ENCODE data around the gene EIF4H. TPM values are rescaled to one million over a fixed set of nuclear protein-coding genes. Genes with fewer than 3 reads are reported as not detected.
"Not testable (repeated sequence)": the region's sequence is repeated elsewhere in the genome, so short reads cannot be mapped to it uniquely, and the experiment has no call there.

EIF4H gene
- polyA plus RNA-seq, 2 of the 4 experiments (the other 2 are of a cell fraction) = 361 to 364 TPM

DNA sequence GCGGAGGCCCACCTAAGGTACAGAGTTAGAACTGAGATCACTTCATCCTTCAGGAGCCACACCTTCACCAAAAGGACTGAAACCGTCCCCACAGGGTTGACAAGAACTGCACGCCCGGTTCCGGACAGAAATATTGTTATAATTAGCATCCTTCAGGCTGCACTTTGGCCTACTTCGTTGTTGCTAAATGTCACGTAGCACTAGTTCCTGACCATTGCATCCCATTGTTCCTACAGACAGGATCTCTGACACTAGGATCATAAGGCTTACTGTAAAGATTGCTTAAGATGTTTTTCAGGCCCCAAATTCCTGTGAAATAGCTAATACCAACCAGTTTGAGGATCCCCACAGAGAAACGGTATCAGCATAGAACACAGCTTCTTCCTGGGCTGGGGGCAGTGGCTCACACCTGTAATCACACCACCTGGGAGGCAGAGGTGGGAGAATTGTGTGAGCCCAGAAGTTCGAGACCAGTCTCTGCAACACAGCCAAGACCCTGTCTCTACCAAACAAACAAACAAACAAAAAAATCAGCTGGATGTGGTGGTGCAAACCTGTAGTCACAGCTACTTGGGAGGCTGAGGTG is 18.3 kb upstream of the EIF4H start:
- 79% methylated on average over 9 of the region's 9 CpGs for WGBS (ENCODE audit: missing lambda C conversion rate)

GRCh38 chr7:74157605-74158004 is 16.6 kb upstream of the EIF4H start:
- peak; percentile 60 for TF ChIP-seq ZC3H11A (IDR thresholded peaks at IDR 0.05)
- TF ChIP-seq, protein P1, sequence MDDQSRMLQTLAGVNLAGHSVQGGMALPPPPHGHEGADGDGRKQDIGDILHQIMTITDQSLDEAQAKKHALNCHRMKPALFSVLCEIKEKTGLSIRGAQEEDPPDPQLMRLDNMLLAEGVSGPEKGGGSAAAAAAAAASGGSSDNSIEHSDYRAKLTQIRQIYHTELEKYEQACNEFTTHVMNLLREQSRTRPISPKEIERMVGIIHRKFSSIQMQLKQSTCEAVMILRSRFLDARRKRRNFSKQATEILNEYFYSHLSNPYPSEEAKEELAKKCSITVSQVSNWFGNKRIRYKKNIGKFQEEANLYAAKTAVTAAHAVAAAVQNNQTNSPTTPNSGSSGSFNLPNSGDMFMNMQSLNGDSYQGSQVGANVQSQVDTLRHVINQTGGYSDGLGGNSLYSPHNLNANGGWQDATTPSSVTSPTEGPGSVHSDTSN (IDR thresholded peaks at IDR 0.05) = no peak
- no peak overlapping the region for H3K27ac ChIP-seq
- H3K4me2 ChIP-seq = no peak overlapping the region
- no peak for ATAC-seq
- no peaks in the 10 kb centered on the region for H3K9me3 ChIP-seq
- DNase-seq (ENCODE audit: low read depth in 1 of 2, low spot score in 1 of 2) = no peak
- POLR2A ChIA-PET = no interaction called here
- CTCF ChIA-PET = interaction anchor here (1.1 kb wide), 1 partner anchor 18 kb away, joined by 3 read pairs; no protein-coding TSS in a partner anchor
- no peak overlapping the region for H3K4me3 ChIP-seq
- no peaks in the 10 kb centered on the region for H3K4me1 ChIP-seq
- no peak for FAIRE-seq
- 85% methylated on average over 9 of the region's 9 CpGs for WGBS (ENCODE audit: missing lambda C conversion rate)

More for the DNA sequence above, 18.3 kb upstream of the EIF4H start:
- Histone ChIP-seq H3K27ac (no peak overlapping the region), H3K4me3 (no peak overlapping the region), H3K9me3 (no peaks in the 10 kb centered on the region), H3K4me1 (no peaks in the 10 kb centered on the region), H3K4me2 (no peak overlapping the region)
- CTCF ChIA-PET = interaction anchor here (1.9 kb wide), 1 partner anchor 88 kb away, joined by 5 read pairs; no protein-coding TSS in a partner anchor
- DNase-seq (ENCODE audit: low read depth in 1 of 2, low spot score in 1 of 2) (no peak), FAIRE-seq (no peak), ATAC-seq (no peak)
- no peak for TF ChIP-seq FOSB (CRISPR knock-in tag; IDR thresholded peaks at IDR 0.05)
- POLR2A ChIA-PET = no interaction called here

DNA sequence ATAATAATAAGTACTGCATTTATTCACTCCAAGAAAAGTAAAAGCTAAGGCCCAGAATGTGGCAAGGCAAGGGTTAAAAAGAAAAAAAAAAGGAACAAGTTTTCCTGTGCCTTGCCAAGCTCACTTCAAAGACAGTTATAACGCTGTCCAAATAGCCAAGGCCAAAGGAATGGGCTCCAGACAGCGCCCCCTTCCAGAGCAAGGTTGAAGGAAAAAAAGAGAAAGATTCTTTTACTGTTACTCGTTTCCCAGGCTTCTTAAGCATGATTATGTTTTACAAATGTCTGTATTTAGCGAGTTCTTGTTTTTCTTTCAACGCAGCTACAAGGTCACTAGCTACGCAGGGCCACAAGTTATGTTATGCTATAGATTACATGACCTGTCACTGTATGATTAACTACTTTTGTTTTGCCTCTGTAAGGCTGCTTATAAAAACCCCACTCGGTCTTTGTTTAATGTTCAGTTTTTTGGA is 9.1 kb upstream of the EIF4H start:
- WGBS (ENCODE audit: missing lambda C conversion rate) = 24% methylated on average over 7 of the region's 7 CpGs
- FAIRE-seq = no peak
- Histone ChIP-seq H3K4me1 (0 out of 3 replicates have a peak, but pooled peaks cover 4% of the 10 kb centered on the region), H3K27ac (no peak overlapping the region), H3K4me2 (no peak overlapping the region), H3K4me3 (no peak overlapping the region), H3K9me3 (no peaks in the 10 kb centered on the region)
- ATAC-seq = peak in 1 of 2 experiments; percentile 66; a peak in 3 of 6 replicates
- DNase-seq (ENCODE audit: low read depth in 1 of 2, low spot score in 1 of 2) = peak in 1 of 2 experiments; percentile 48
- TF ChIP-seq, protein P1 (IDR thresholded peaks at IDR 0.05) = no peak
- 0 out of 5 replicates have a peak, but pooled peaks of 1 of the 2 experiments have one; percentile 20 for TF ChIP-seq RAD21 (conservative IDR thresholded peaks at IDR 0.05 in 1 of 2, IDR thresholded peaks at IDR 0.05 in 1 of 2)
- no peak for TF ChIP-seq TFCP2L1 (CRISPR knock-in tag; IDR thresholded peaks at IDR 0.05)
- TF ChIP-seq POLR2A (IDR thresholded peaks at IDR 0.05; ENCODE audit: low read length) = no peak
- TF ChIP-seq MAZ (IDR thresholded peaks at IDR 0.05; ENCODE audit: borderline replicate concordance, low read depth, low read length) = no peak
- TF ChIP-seq ZSCAN20 (CRISPR knock-in tag; IDR thresholded peaks at IDR 0.05) = no peak
- TF ChIP-seq CTCF (IDR thresholded peaks at IDR 0.05) = peak; percentile 38
- no peak for TF ChIP-seq EP300 (IDR thresholded peaks at IDR 0.05)
- TF ChIP-seq HOXA7 (CRISPR knock-in tag; IDR thresholded peaks at IDR 0.05) = no peak
- CTCF ChIA-PET = interaction anchor here (0.6 to 2.1 kb wide), 6 partner anchors 10 to 138 kb away, joined by 3 to 5 read pairs (median 4); partner anchors contain the start of gene ELN
- POLR2A ChIA-PET = no interaction called here

GRCh38 chr7:74165867-74166593 is 8.1 kb upstream of the EIF4H start:
- Histone ChIP-seq H3K9me3 (no peaks in the 10 kb centered on the region), H3K4me3 (no peak overlapping the region), H3K27ac (no peak overlapping the region), H3K4me1 (0 out of 3 replicates have a peak, but pooled peaks cover 4% of the 10 kb centered on the region), H3K4me2 (no peak overlapping the region)
- WGBS (ENCODE audit: missing lambda C conversion rate) = 85% methylated on average over 15 of the region's 15 CpGs
- ChIA-PET POLR2A (interaction anchor here (0.6 kb wide), 1 partner anchor 99 kb away, joined by 5 read pairs; no protein-coding TSS in a partner anchor), CTCF (interaction anchor here (1.2 to 2.1 kb wide), 4 partner anchors 11 to 97 kb away, joined by 3 to 7 read pairs (median 5); no protein-coding TSS in a partner anchor)
- FAIRE-seq = no peak
- TF ChIP-seq, protein P2, sequence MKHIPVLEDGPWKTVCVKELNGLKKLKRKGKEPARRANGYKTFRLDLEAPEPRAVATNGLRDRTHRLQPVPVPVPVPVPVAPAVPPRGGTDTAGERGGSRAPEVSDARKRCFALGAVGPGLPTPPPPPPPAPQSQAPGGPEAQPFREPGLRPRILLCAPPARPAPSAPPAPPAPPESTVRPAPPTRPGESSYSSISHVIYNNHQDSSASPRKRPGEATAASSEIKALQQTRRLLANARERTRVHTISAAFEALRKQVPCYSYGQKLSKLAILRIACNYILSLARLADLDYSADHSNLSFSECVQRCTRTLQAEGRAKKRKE (CRISPR knock-in tag; IDR thresholded peaks at IDR 0.05; ENCODE audit: low read depth) = no peak
- TF ChIP-seq ESRRA (IDR thresholded peaks at IDR 0.05; ENCODE audit: borderline replicate concordance, low read length) (no peak), EP300 (IDR thresholded peaks at IDR 0.05) (no peak), CEBPB (IDR thresholded peaks at IDR 0.05) (peak in 1 of 2 experiments; percentile 42; a peak in 2 of 4 replicates)
- ATAC-seq = no peak
- DNase-seq (ENCODE audit: low read depth in 1 of 2, low spot score in 1 of 2) = no peak

- H3K4me1 ChIP-seq; H3K4me3 ChIP-seq; H3K4me2 ChIP-seq; H3K9me3 ChIP-seq; ATAC-seq; DNase-seq (ENCODE audit: low read depth in 1 of 2, low spot score in 1 of 2); POLR2A ChIA-PET; FAIRE-seq; H3K27ac ChIP-seq: not testable (repeated sequence)
- CTCF ChIA-PET = interaction anchor here (0.6 to 1.9 kb wide), 3 partner anchors 39 to 237 kb away, joined by 3 to 6 read pairs (median 4); no protein-coding TSS in a partner anchor
- 81% methylated on average over 6 of the region's 6 CpGs for WGBS (ENCODE audit: missing lambda C conversion rate)
These were observed 6.8 kb upstream of the EIF4H start for GRCh38 chr7:74167324-74167723.
